GM12801 (cell line): ENCODE measurements around the gene ZNF638.

ENCODE experiments used
- CTCF ChIP-seq: IDR thresholded peaks from one replicate; pipeline ENCODE4 v1.5.1; 2011; ENCODE audit warnings: control low read depth; ENCODE audit not compliant: insufficient read length; ENCODE audit errors: extremely low read depth

The ZNF638 gene

GRCh38 chr2:71331581-71332434 is at the start of gene ZNF638:
ZNF638 (plus strand) TSS chr2:71331782; CDS start chr2:71348955, 17,173 bp downstream.
- TF ChIP-seq CTCF = no peak

GRCh38 chr2:71281950-71282349 is 49.6 kb upstream of the ZNF638 start:
- TF ChIP-seq CTCF = no peak

GRCh38 chr2:71282493-71282892 is 49.1 kb upstream of the ZNF638 start:
- no peak for TF ChIP-seq CTCF

- no peak for TF ChIP-seq CTCF
Measured at GRCh38 chr2:71283131-71283530, 48.5 kb upstream of the ZNF638 start.

GRCh38 chr2:71285706-71286105 is 45.9 kb upstream of the ZNF638 start:
- TF ChIP-seq CTCF = no peak

GRCh38 chr2:71291398-71291797 is 40.2 kb upstream of the ZNF638 start:
- no peak for TF ChIP-seq CTCF

- TF ChIP-seq CTCF = no peak
Measured at GRCh38 chr2:71292159-71292558, 39.4 kb upstream of the ZNF638 start.
